Epithelial cell of esophagus (primary cell): ENCODE results near the gene RLF.

Experiments used
- DNase-seq: peaks from one replicate; pipeline ENCODE4 v3.0.0; 2010; ENCODE audit warnings: low read depth
- H3K4me3 ChIP-seq: 2 replicates; pipeline ENCODE4 v1.5.1; 2011; ENCODE audit warnings: mild to moderate bottlenecking, low read length, control low read depth
- TF ChIP-seq, protein P1 (sequence below): IDR thresholded peaks from 2 replicates; pipeline ENCODE4 v1.5.1; 2011; ENCODE audit warnings: low read depth, mild to moderate bottlenecking, low read length, control low read depth, inconsistent platforms; ENCODE audit not compliant: insufficient read depth; ENCODE audit errors: missing control alignments

Gene RLF

DNA sequence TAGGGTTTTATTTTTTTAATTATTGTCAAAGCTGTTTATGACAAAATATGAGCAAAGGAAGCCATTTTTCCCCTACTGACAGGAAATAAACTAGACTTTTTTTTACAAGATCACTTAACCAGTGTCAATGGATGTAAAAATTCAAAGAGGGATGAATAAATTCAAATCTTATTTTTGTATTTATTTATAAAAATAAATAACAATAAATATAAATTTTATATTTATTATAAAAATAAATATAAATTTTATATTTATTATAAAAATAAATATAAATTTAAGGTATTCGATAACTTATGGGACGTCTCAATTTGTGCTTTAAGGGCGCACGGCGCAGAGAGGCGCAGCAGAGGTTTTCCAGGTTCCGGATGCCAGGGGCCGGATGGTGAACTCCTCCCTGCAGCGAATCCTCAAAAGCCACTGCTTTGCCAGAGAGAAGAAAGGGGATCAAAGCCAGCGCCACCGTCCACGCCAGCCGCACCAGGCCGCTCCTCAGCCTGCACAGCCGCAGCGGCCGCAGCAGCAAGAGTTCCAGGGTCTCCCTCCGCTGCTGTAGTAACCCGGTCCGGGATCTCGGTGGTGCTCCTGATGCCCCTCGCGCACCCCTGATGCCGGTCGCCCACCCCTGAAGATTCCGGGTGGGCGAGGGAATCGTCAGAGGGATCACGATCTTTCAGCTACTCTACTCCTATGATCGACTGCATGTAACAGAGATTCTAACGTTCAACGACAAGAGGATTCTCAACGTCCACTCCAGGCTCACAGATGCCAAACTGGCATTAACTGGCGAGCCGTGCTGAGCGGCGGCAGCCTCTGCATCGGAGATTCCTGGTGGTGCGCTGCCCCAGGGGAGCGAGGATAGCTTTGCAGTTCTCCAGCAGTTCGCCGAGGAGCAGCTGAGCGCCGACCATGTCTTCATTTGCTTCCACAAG, 28.5 kb upstream of the RLF start:
- peak; percentile 10 for DNase-seq
- peak overlapping the region; percentile 27 for H3K4me3 ChIP-seq
- TF ChIP-seq, protein P1, sequence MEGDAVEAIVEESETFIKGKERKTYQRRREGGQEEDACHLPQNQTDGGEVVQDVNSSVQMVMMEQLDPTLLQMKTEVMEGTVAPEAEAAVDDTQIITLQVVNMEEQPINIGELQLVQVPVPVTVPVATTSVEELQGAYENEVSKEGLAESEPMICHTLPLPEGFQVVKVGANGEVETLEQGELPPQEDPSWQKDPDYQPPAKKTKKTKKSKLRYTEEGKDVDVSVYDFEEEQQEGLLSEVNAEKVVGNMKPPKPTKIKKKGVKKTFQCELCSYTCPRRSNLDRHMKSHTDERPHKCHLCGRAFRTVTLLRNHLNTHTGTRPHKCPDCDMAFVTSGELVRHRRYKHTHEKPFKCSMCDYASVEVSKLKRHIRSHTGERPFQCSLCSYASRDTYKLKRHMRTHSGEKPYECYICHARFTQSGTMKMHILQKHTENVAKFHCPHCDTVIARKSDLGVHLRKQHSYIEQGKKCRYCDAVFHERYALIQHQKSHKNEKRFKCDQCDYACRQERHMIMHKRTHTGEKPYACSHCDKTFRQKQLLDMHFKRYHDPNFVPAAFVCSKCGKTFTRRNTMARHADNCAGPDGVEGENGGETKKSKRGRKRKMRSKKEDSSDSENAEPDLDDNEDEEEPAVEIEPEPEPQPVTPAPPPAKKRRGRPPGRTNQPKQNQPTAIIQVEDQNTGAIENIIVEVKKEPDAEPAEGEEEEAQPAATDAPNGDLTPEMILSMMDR = no peak

DNA sequence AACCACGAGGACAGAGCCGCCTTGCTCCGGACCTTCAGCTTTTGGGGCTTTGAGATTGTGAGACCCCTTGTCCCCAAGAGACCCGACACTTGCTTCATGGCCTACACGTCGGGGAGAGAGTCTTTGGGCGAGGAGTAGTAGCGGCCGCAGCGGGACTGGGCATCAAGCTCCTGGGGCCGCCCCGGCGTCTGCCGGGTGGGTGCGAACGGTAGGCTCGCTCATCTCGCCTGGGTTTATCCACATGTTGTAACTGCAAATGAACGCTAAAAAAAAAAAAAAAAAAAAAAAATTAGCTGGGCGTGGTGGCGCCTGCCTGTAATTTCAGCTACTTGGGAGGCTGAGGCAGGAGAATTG, 27.9 kb upstream of the RLF start:
- TF ChIP-seq, protein P1 = no peak
- no peak for DNase-seq
- no peak overlapping the region for H3K4me3 ChIP-seq

DNA sequence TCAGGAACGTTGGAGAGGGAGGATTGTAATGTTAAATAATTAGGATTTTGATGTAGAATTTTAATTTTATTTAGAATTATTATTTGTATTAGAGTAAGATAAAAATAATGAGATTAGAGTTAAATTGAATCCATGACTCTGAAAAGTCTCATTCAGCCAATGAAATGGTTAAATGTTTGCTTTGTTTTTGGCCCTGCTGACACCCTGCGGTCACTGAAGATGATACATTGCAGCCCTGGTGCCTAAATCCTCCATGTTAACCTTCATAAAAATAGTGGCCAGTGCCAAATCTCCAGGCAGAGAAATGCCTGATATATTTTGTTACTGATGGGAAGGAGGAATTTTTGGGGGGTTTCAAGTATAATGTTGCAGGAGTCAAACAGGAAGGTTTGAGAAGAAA, 27.3 kb upstream of the RLF start:
- TF ChIP-seq, protein P1 = no peak
- no peak overlapping the region for H3K4me3 ChIP-seq
- DNase-seq = no peak

DNA sequence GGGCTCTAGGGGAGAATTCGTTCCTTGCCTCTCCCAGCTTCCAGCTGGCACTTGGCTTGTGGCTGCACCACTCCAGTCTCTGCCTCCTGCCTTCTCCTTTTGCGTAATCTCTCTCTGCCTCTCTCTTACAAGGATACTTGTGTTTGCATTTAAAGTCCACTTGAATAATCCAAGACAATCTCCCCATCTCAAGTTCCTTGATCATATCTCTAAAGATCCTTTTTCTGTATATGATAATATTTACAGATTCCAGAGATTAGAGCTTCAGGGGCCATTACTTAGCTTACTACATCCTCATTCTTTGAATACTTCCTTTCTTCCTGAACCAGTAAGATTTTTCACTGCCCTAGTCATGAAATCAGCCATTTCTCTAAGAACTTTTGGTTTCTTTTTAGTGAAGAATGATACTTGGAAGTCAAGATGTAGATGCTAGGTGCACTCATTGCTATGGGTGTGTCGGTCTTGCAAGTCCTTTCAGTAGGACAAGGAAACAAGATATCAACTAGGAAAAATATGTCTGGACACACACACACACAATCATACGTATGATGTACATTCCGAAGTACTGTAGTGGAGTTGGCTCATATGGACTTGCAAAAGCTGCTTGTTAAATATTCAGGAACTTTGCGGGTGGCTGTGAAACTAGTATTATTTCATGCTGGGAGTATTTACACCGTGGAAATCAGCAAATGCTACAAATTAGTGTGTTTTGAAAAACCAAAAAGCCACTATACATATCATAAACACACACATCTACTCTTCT, 20.8 kb upstream of the RLF start:
- TF ChIP-seq, protein P1 = no peak
- peak; percentile 17 for DNase-seq
- H3K4me3 ChIP-seq = no peak overlapping the region

DNA sequence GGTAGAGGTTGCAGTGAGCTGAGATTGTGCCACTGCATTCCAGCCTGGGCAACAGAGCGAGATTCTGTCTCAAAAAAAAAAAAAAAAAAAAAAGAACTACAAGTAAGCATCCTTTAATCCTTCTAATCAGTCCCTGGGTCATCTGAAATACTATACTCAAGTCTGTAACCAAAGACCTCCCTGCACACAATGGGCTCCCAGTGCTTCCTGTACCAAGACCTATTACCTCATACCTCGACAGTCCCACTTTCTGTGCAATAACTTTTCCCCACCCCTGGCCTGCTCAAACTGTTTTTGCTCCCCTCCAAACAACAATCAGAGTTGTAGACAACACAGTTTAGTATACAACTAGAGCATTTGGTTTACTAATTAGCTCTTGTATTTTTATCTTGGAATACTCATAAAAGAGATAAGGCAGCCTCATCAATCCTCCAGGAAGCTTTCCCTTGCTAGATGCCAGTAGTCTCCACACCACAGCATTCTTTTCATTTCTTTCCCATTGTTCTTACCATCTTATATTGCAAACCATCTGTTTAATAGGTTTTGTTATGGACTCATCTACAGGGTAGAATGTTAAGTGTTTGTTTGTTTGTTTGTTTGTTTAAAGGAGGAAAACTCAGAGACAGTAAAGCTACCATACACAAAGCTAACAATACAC, 19.2 kb upstream of the RLF start:
- no peak overlapping the region for H3K4me3 ChIP-seq
- TF ChIP-seq, protein P1 = no peak
- DNase-seq = no peak

DNA sequence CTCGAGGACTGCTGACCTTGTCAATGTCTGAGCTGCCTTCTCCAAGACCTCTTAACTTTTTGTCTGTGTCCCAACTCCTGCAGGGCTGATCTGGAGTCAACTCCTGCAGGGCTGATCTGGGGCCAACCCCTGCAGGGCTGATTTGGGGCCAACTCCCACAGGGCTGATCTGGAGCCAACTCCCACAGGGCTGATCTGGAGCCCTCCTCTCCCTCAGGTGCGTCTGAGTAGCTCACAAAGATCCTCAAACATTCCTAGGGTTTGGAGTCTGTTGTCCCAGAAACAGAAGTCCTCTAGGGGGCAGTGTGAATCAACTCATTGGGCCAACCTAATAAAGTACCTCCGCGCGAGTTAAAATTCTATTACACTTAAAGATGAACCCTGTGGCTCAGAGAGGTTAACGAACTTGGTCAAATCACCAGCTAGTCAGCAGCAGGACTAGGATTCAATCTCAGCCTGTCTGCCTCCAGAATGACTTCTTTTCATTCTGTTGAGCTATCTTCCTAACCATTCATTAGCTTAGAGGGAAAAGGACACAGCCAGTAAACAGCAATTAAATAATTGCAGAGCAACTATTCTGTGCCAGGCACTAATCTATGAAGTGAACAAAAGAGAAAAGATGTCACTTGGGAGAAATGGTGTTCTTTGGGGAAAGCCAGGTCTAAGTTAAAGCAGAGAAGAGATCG, 17.2 kb upstream of the RLF start:
- TF ChIP-seq, protein P1 = peak; percentile 82
- peak; percentile 74 for DNase-seq

More for the DNA sequence above, 17.2 kb upstream of the RLF start:
- no peak overlapping the region for H3K4me3 ChIP-seq
